HG03571 (cell line): ENCODE measurements around the gene RABGAP1L.
"Not testable (repeated sequence)": the region's sequence is repeated elsewhere in the genome, so short reads cannot be mapped to it uniquely, and the experiment has no call there.

Experiments
- ATAC-seq: cut with Tn5 transposase; IDR thresholded peaks from one replicate; pipeline ENCODE4 v1.9.1; 2021; ENCODE audit not compliant: unreplicated experiment

The RABGAP1L gene

DNA sequence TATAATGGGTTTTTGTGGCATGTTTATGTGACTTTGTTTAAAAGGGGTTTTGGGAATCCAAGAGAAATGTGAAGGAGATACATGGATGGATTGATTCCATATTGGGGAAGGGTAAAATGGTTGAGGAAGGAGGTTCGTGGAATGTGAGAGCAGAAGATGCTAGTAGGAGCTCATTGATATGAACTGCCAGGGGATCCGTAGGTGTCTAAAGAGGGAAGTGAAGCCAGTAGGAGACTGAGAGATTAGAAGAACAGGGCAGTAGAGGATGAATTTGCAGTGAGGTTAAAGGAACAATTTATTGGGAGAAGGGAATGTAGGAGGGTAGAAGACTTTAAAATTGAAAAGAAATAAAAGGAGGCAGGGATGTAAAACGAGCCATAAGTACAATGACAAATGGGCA lies 541.0 kb downstream of the RABGAP1L start:
- no peak for ATAC-seq

DNA sequence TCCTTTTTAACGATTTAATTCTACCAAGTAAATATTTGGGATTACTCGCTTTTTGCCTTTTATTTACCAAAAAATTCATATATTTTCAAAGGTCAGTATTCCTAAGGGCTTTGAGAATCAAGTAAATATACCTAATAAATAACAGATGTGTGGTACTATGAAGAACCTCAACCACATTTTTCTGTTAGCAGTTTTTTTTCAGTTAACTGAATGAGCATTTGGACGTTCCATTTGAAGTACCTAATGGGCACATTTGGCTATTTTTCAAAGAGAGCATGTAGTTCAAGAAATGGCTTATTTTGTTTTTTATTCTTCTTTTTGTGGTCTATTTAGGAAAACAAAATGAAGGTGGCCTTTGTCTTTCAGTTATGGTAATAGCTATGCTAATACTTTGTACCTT lies 541.5 kb downstream of the RABGAP1L start:
- no peak for ATAC-seq

DNA sequence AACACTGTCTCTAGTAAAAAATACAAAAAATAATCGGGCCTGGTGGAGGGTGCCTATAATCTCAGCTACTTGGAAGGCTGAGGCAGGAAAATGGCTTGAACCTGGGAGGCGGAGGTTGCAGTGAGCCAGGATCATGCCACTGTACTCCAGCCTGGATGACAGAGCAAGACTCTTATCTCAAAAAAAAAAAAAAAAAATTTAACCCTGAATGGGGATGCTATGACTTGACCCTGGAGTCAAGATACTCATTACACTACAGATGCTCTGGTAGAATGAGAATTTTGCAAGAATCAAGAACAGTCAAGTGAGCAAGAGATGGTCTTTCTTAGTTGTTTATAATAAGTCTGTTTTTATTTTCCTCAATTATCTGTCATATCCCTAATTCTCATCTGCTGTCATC lies 542.2 kb downstream of the RABGAP1L start:
- ATAC-seq: no peak

DNA sequence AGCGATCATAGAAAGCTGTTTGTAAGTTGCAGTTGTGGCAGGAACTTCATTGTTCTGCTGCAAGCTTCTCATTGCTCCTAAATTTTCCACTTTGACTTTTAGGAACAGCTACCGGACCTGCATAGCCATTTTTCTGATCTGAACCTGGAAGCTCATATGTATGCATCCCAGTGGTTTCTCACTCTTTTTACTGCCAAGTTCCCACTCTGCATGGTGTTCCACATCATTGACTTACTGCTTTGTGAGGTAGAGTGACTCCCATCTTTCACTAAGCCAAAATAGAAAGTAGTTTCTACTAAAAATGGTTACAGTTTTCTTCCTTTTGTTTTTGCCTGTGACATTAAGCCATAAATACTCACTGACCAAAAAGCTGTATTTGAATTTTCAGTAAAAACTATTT lies 542.7 kb downstream of the RABGAP1L start:
- ATAC-seq: no peak

DNA sequence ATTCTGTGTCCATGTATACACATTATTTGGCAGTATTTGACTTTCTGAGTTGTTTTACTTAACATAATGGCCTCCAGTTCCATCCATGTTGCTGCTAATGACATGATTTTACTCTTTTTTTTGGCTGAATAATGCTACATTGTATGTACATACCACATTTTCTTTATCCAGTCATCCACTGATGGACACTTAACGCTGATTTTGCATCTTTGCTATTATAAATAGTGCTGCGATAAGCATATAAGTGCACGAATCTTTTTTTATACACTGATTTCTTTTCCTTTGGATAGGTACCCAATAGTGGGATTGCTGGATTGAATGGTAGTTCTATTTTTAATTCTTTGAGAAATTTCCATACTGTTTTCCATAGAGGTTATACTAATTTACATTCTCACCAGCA lies 544.0 kb downstream of the RABGAP1L start:
- ATAC-seq: no peak

DNA sequence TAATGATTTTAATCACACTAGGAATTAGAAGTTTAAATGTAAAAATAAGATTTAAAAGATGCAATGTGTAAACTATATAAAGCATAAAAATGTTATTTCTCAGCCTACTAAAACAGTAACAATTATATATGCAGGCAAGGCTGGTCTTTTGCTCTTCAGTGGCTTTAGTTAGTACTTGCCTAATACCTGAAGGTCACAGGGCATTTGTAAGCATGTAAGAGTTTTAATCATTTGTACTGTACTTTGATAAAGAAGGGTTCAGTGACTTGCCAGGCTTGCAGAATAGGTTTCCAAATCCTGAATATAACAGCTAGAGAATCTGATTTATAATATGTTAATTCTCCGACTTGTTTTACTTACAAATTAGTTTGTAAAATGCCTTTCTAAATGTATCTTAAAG lies 545.0 kb downstream of the RABGAP1L start:
- ATAC-seq: no peak

DNA sequence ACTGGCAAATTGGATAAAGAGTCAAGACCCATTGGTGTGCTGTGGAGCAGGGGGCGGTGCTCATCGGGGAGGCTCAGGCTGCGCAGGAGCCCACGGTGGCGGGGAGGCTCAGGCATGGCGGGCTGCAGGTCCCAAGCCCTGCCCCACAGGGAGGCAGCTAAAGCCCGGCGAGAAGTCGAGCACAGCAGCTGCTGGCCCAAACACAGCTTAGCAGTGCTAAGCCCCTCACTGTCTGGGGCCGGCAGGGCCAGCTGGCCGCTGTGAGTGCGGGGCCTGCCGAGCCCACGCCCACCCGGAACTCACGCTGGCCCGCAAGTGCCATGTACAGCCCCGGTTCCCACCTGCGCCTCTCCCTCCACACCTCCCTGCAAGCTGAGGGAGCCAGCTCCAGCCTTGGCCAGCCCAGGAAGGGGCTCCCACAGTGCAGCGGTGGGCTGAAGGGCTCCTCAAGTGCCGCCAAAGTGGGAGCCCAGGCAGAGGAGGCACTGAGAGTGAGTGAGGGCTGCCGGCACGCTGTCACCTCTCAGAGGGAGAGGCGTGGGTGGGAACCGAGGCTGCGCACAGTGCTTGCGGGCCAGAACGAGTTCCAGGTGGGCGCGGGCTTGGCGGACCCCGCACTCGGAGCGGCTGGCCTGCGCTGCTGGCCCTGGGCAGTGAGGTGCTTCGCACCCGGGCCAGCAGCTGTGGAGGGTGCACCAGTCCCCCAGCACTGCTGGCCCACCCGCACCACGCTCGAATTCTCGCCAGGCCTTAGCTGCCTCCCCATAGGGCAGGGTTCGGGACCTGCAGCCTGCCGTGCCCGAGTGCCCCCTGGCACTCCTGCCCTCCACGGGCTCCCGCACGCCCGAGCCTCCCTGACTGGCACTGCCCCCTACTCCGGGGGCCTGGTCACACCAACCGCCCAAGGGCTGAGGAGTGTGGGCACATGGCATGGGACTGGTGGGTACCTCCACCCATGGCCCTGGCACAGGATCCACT lies 551.8 kb downstream of the RABGAP1L start:
- no peak for ATAC-seq

DNA sequence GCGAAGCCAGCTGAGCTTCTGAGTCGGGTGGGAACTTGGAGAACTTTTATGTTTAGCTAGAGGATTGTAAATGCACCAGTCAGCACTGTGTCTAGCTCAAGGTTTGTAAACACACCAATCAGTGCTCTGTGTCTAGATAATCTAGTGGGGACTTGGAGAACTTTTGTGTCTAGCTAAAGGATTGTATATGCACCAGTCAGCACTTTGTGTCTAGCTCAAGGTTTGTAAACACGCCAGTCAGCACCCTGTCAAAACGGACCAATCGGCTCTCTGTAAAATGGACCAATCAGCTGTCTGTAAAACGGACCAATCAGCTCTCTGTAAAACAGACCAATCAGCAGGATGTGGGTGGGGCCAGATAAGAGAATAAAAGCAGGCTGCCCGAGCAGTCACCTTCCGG lies 552.5 kb downstream of the RABGAP1L start:
- ATAC-seq: not testable (repeated sequence)

DNA sequence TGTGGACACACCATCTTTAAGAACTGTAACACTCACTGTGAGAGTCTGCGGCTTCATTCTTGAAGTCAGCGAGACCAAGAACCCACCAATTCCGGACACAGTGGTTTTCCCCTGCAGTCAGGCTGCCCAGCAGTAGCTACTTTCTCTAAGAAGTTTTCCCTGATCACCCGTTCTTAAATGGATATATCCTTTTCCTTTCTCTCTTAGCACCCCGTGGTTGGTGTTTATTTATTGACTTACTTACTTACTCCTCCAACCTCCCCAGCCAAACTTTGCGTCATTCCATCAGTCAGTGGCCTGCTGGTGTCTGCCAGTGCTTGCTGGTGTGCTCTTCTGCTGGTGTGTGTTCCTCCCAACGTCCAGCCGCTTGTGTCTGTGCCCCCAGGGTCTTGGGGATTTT lies 553.2 kb downstream of the RABGAP1L start:
- ATAC-seq: no peak

DNA sequence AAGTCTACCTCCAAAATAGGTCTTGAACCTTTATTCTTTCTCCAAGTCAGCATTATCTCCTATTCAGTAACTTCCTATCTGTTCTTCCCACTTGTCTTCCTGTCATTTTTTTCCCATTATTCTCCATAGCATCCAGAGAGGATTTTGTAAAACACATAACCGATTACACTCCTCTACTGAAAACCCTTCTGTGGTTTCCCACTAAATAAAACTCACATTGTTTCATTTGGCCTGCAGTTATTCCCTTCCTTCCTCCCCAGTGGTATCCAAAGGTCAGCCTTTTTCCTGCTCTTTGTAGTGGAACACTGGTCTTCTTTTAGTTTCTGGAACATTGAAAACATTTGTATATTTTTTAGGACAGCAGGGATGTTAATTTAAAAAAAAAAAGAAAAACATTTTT lies 554.5 kb downstream of the RABGAP1L start:
- no peak for ATAC-seq

DNA sequence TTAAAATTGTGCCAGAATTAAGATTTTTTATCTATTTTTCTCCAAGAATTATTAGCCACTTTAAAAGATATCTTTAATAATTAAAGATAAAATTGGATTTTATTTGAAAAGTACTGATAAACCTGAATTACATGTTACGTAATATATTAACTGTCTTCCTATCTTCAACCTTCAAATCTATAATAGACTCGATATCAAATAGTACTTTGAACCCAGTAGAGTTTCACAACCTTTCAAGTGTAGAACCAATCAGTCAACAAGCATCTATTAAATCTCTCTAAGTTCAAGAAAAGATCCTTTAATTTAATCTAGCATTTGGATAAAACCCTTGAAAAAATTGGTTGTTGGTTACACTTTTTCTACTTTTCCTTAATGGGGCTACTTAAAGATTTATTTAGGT lies 559.9 kb downstream of the RABGAP1L start:
- no peak for ATAC-seq

DNA sequence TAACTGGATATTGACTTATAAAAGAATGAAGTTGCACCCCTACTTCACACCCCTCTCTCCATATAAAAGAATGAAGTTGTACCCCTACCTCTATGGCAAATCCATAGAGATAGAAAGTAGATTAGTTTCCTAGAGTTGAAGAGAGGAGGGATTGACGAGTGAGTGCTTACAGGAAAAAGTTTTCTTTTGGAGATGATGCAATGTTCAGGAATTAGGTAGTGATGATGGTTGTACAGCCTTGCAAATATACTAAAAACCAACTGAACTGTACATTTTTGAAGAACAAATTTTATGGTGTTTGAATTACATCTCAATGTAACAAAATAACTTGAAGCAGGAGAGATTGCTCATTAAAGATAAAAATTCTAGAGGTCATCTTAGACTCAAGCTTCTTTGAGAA lies 561.3 kb downstream of the RABGAP1L start:
- ATAC-seq: no peak

DNA sequence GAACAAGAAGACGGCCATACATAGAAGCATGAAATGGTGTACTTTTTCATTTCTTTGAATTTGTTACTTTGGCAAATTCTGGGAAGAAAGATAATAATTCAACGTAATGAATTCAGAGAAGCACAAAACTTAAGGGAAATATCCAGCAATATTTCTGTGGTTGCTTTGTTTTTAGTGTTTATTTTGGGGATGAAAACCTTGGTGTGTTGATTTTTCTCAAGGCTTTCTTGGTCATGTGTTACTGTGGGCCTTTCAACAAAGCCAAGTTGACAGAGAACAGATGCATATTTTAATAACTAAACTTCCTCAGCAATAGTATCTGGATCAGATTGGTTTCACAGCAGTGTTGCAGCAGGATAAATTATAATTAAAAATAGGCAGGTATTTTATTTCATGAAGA lies 561.9 kb downstream of the RABGAP1L start:
- no peak for ATAC-seq

DNA sequence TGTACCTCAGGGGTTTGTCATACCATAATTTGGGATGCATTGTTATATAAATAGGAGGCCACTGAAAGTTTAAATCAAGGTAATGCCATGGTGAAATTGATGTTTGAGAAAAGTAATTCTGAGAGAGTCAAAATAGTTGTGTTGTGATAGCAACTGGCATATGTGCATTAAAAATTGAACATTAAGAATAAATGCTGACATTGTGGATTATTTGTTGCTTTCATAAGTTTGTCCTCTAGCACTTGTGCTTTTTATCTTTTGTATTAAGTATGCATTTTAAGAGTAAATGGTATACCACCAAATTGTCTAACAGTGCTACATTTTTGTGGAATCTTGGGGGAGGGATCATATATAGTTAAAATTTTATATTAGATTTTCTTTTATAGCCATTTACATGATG lies 564.5 kb downstream of the RABGAP1L start:
- ATAC-seq: no peak

DNA sequence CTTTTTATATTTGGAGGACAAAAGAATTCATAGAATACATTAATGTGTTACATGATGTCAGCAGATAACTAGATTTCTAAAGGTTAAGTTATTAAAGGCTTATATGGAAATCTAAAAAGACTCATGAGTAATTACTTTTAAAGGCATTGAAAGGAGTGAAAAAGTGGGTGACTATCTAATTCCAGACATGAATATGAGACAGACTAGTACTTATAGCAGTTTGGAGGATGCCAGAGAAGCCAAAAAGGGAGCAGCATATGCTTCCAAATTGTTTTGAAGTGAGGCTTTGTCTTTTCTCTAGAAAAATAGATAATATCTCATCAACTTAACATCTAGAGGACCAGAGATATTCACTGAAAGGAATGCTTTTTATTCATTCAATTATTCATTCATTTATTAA lies 564.9 kb downstream of the RABGAP1L start:
- ATAC-seq: no peak

DNA sequence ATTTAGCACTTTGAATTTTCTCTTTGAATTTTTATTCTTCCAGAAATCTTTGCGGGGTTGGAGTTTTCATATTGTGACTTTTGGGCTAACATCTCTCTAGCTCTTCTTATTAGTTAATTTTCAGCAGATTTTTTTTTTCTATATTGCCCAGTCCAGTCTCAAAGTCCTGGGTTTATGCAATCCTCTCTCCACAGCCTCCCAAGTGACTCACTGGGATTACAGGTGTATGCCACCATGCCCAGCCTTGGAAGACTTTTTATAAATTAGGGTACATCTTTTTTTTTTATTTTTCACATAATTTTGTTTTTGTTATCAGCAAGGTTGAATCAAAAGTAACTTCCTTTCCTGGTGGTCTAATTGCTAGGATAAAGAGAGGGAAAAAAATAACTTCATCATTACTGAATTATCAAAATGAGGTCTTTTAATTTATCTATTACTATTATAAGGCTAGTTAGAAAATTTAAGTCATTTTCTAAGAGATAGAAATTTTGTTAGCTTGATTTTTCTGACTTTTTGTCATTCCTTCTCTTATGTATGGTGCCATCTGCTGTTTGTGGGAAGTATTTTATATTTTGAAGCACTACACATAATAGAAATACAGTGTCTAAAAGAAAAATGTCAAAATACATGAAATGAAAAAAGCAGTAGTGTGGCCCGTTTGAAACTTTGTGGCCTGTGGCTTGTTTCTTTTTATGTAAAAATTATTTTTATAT lies 567.0 kb downstream of the RABGAP1L start:
- no peak for ATAC-seq

DNA sequence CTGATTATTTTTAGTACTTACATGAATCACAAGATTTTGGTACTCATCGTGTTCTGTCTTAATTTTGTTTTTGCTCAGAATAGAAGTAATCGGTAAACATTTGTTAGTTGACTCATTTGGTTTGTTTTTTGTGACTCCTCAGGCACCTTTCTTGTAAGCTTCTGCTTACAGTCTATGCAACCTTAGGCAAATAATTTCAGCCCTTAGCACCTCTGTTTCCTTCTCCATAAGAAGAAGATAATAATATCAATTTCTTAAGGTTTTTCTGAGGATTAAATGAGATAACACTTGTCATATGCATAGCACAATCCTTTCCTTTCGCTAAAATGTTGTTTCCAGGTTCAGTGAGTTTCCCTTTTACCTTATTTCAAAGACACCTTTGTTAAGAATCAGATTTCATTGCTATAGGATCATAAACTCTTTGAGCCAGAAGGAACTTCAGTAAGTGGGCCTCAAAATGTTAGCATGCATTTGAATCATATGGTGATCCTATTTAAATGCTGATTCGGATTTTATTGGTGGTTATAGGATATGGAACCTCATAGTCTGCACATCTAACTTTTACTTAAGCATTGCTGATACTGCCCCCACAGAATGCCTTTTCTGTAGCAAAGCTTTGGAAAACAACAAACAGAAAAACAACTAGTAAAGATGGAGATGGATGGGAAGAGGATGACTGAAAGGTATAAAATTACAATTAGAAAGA lies 567.7 kb downstream of the RABGAP1L start:
- no peak for ATAC-seq

DNA sequence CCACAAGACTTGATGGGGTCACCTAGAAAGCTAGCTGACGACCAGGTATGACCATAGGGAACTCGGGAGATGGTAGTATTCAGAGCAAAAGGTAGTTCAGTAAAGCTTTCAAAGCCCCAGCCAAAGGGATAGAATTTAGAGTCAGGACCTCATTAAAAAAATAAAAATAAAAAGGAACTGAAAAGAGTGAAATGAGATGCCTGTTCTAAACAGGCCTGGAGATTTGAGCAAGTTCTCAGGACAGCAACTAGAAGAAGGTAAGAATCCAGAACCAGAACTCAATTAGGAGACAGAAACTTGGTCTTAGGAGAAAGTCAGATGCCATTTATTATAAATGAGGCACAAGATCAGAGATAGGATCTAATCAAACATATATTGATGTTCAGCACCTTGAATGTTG lies 575.0 kb downstream of the RABGAP1L start:
- no peak for ATAC-seq

DNA sequence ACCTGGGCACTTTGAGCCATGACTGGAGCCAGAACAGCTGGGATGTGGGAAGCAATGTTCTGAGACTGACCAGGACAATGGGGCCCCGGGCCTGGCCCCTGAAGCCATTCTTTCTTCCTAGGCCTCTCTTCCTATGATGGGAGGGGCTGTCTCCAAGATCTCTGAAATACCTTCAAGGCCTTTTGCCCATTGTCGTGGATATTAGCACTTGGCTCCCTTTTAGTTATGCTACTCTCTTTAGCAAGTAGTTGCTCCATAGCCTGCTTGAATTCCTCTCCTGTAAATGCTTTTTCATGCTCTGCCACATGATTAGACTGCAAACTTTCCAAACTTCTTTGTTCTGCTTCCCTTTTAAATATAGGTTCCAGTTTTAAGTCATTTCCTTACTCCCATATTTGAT lies 577.5 kb downstream of the RABGAP1L start:
- ATAC-seq: no peak

DNA sequence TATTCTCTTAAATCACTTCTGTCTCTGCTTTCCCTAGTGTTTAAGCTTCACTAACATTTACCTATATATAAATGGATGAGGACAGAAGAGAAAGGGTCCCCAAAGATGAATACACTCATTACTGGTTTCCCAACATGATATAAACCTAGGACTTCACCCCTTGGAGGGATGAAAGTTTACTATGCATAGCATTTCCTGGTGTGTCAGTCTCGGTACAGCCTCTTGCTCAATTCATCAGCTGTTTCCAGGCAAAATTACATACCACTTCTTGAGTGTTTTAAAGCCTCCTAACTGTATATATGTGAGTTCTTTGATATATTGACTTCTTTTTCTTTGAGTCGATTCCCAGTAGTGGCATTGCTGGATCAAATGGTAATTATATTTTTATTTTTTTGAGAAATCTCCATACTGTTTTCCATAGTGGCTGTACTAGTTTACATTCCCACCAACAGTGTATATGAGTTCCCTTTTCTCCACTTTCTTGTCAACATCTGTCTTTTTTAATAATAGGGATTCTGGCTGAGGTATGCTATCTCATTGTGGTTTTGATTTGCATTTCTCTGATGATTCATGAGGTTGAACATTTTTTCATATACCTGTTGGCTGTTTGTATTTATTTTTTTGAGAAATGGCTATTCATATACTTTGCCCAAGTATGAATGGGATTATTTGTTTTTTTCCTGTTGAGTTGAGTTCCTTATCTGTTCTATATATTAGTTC lies 581.1 kb downstream of the RABGAP1L start:
- no peak for ATAC-seq
